Measurements from ENCODE around the gene LRRIQ3.
"Not testable (repeated sequence)": the region's sequence is repeated elsewhere in the genome, so short reads cannot be mapped to it uniquely, and the experiment has no call there.

LRRIQ3 gene

DNA sequence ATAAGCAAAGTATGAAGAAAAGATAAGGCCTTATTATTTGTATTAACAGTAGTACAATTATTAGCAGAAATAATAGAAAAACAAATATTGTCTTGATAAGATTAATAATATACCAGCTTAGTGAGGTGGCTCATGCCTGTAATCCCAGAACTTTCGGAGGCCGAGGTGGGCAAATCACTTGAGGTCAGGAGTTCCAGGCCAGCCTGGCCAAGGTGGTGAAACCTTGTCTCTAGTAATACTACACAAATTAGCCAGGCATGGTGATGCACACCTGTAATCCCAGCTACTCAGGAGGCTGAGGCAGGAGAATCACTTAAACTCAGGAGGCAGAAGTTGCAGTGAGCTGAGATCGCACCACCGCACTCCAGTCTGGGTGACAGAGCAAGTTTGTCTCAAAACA lies 80.6 kb downstream of the LRRIQ3 start:
- H3K4me1 ChIP-seq (ENCODE audit: control insufficient read depth in 2 of 2, insufficient read depth in 2 of 2, low read length in 2 of 2); H3K9ac ChIP-seq (ENCODE audit: low read depth in 1 of 2, low read length in 2 of 2); H3K4me3 ChIP-seq (ENCODE audit: low read length in 2 of 2); H3K27ac ChIP-seq (ENCODE audit: low read depth in 2 of 2, low read length in 2 of 2); H3K36me3 ChIP-seq (ENCODE audit: control insufficient read depth in 2 of 2, insufficient read depth in 2 of 2, low read length in 2 of 2); H3K9me3 ChIP-seq (ENCODE audit: control insufficient read depth in 2 of 2, low read length in 2 of 2); H3K27me3 ChIP-seq (ENCODE audit: control insufficient read depth in 2 of 2, insufficient read depth in 2 of 2, low read length in 2 of 2): not testable (repeated sequence)

GRCh38 chr1:74113333-74113732 lies 84.6 kb downstream of the LRRIQ3 start:
- H3K27ac ChIP-seq (ENCODE audit: low read depth in 2 of 2, low read length in 2 of 2): no peak overlapping the region
- H3K9me3 ChIP-seq (ENCODE audit: control insufficient read depth in 2 of 2, low read length in 2 of 2): no peaks in the 10 kb centered on the region
- H3K9ac ChIP-seq (ENCODE audit: low read depth in 1 of 2, low read length in 2 of 2): no peak overlapping the region
- H3K4me1 ChIP-seq (ENCODE audit: control insufficient read depth in 2 of 2, insufficient read depth in 2 of 2, low read length in 2 of 2): no peaks in the 10 kb centered on the region
- H3K4me3 ChIP-seq (ENCODE audit: low read length in 2 of 2): no peak overlapping the region
- H3K36me3 ChIP-seq (ENCODE audit: control insufficient read depth in 2 of 2, insufficient read depth in 2 of 2, low read length in 2 of 2): no peaks in the 10 kb centered on the region
- H3K27me3 ChIP-seq (ENCODE audit: control insufficient read depth in 2 of 2, insufficient read depth in 2 of 2, low read length in 2 of 2): no peaks in the 10 kb centered on the region

GRCh38 chr1:74107394-74107793 lies 90.6 kb downstream of the LRRIQ3 start:
- Histone ChIP-seq H3K27me3 (ENCODE audit: control insufficient read depth in 2 of 2, insufficient read depth in 2 of 2, low read length in 2 of 2) (no peaks in the 10 kb centered on the region), H3K4me3 (ENCODE audit: low read length in 2 of 2) (no peak overlapping the region), H3K4me1 (ENCODE audit: control insufficient read depth in 2 of 2, insufficient read depth in 2 of 2, low read length in 2 of 2) (no peaks in the 10 kb centered on the region), H3K9ac (ENCODE audit: low read depth in 1 of 2, low read length in 2 of 2) (no peak overlapping the region), H3K9me3 (ENCODE audit: control insufficient read depth in 2 of 2, low read length in 2 of 2) (no peaks in the 10 kb centered on the region), H3K27ac (ENCODE audit: low read depth in 2 of 2, low read length in 2 of 2) (no peak overlapping the region), H3K36me3 (ENCODE audit: control insufficient read depth in 2 of 2, insufficient read depth in 2 of 2, low read length in 2 of 2) (no peaks in the 10 kb centered on the region)

GRCh38 chr1:74091371-74091770 lies 106.6 kb downstream of the LRRIQ3 start:
- no peak overlapping the region for H3K4me3 ChIP-seq (ENCODE audit: low read length in 2 of 2)
- no peak overlapping the region for H3K27ac ChIP-seq (ENCODE audit: low read depth in 2 of 2, low read length in 2 of 2)
- H3K9me3 ChIP-seq (ENCODE audit: control insufficient read depth in 2 of 2, low read length in 2 of 2): peaks cover 0 to 5% of the 10 kb centered on the region in 2 donors
- H3K36me3 ChIP-seq (ENCODE audit: control insufficient read depth in 2 of 2, insufficient read depth in 2 of 2, low read length in 2 of 2): no peaks in the 10 kb centered on the region
- no peaks in the 10 kb centered on the region for H3K27me3 ChIP-seq (ENCODE audit: control insufficient read depth in 2 of 2, insufficient read depth in 2 of 2, low read length in 2 of 2)
- no peaks in the 10 kb centered on the region for H3K4me1 ChIP-seq (ENCODE audit: control insufficient read depth in 2 of 2, insufficient read depth in 2 of 2, low read length in 2 of 2)
- no peak overlapping the region for H3K9ac ChIP-seq (ENCODE audit: low read depth in 1 of 2, low read length in 2 of 2)

- Histone ChIP-seq H3K27ac (ENCODE audit: low read depth in 2 of 2, low read length in 2 of 2) (no peak overlapping the region), H3K27me3 (ENCODE audit: control insufficient read depth in 2 of 2, insufficient read depth in 2 of 2, low read length in 2 of 2) (no peaks in the 10 kb centered on the region), H3K9ac (ENCODE audit: low read depth in 1 of 2, low read length in 2 of 2) (no peak overlapping the region), H3K36me3 (ENCODE audit: control insufficient read depth in 2 of 2, insufficient read depth in 2 of 2, low read length in 2 of 2) (no peaks in the 10 kb centered on the region), H3K9me3 (ENCODE audit: control insufficient read depth in 2 of 2, low read length in 2 of 2) (no peaks in the 10 kb centered on the region), H3K4me3 (ENCODE audit: low read length in 2 of 2) (no peak overlapping the region), H3K4me1 (ENCODE audit: control insufficient read depth in 2 of 2, insufficient read depth in 2 of 2, low read length in 2 of 2) (no peaks in the 10 kb centered on the region)
These were observed 114.8 kb downstream of the LRRIQ3 start for GRCh38 chr1:74083128-74083527.

DNA sequence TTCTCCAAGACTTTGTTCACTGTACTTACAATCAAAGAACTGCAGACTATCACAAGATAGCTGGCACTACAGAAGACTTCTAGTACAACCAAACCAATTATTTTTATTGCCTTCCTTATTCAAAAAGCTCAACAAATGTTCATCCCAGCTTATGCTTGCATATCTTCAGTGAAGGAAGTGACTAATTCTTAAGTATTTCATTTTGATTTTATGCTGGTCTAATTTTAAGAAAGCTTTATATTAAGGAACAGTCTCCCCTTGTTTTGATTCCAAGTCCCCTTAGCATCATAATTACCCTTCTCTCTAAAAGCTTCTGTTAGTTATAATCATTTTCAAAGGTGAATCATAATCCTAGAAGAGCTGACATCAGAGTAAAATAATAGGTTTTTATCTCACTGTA lies 132.9 kb downstream of the LRRIQ3 start:
- Histone ChIP-seq H3K9ac (ENCODE audit: low read depth in 1 of 2, low read length in 2 of 2) (no peak overlapping the region), H3K4me1 (ENCODE audit: control insufficient read depth in 2 of 2, insufficient read depth in 2 of 2, low read length in 2 of 2) (no peaks in the 10 kb centered on the region), H3K27ac (ENCODE audit: low read depth in 2 of 2, low read length in 2 of 2) (no peak overlapping the region), H3K4me3 (ENCODE audit: low read length in 2 of 2) (no peak overlapping the region), H3K36me3 (ENCODE audit: control insufficient read depth in 2 of 2, insufficient read depth in 2 of 2, low read length in 2 of 2) (no peaks in the 10 kb centered on the region), H3K27me3 (ENCODE audit: control insufficient read depth in 2 of 2, insufficient read depth in 2 of 2, low read length in 2 of 2) (no peaks in the 10 kb centered on the region), H3K9me3 (ENCODE audit: control insufficient read depth in 2 of 2, low read length in 2 of 2) (no peaks in the 10 kb centered on the region)

GRCh38 chr1:74057719-74058118 lies 140.3 kb downstream of the LRRIQ3 start:
- no peaks in the 10 kb centered on the region for H3K36me3 ChIP-seq (ENCODE audit: control insufficient read depth in 2 of 2, insufficient read depth in 2 of 2, low read length in 2 of 2)
- H3K9ac ChIP-seq (ENCODE audit: low read depth in 1 of 2, low read length in 2 of 2): no peak overlapping the region
- no peaks in the 10 kb centered on the region for H3K4me1 ChIP-seq (ENCODE audit: control insufficient read depth in 2 of 2, insufficient read depth in 2 of 2, low read length in 2 of 2)
- no peak overlapping the region for H3K4me3 ChIP-seq (ENCODE audit: low read length in 2 of 2)
- no peak overlapping the region for H3K27ac ChIP-seq (ENCODE audit: low read depth in 2 of 2, low read length in 2 of 2)
- no peaks in the 10 kb centered on the region for H3K9me3 ChIP-seq (ENCODE audit: control insufficient read depth in 2 of 2, low read length in 2 of 2)
- H3K27me3 ChIP-seq (ENCODE audit: control insufficient read depth in 2 of 2, insufficient read depth in 2 of 2, low read length in 2 of 2): no peaks in the 10 kb centered on the region

DNA sequence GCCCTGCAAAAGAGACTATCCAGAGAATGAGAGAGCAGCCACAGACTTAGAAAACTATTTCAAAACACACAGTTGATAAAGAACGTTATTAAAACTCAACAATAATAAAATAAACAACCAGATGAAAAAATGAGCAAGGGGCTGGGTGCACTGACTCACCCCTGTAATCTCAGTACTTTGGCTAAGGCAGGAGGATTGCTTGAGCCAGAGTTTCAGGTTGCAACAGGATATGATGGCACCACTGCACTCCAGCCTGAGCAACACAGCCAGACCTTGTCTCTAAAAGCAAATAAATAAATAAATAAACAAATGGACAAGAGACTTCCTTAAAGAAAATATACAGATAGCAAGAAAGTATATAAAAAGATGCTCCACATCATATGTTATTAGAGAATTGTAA lies 144.6 kb downstream of the LRRIQ3 start:
- Histone ChIP-seq H3K9ac (ENCODE audit: low read depth in 1 of 2, low read length in 2 of 2) (no peak overlapping the region), H3K4me1 (ENCODE audit: control insufficient read depth in 2 of 2, insufficient read depth in 2 of 2, low read length in 2 of 2) (no peaks in the 10 kb centered on the region), H3K27me3 (ENCODE audit: control insufficient read depth in 2 of 2, insufficient read depth in 2 of 2, low read length in 2 of 2) (no peaks in the 10 kb centered on the region), H3K36me3 (ENCODE audit: control insufficient read depth in 2 of 2, insufficient read depth in 2 of 2, low read length in 2 of 2) (no peaks in the 10 kb centered on the region), H3K4me3 (ENCODE audit: low read length in 2 of 2) (no peak overlapping the region), H3K27ac (ENCODE audit: low read depth in 2 of 2, low read length in 2 of 2) (no peak overlapping the region), H3K9me3 (ENCODE audit: control insufficient read depth in 2 of 2, low read length in 2 of 2) (no peaks in the 10 kb centered on the region)

DNA sequence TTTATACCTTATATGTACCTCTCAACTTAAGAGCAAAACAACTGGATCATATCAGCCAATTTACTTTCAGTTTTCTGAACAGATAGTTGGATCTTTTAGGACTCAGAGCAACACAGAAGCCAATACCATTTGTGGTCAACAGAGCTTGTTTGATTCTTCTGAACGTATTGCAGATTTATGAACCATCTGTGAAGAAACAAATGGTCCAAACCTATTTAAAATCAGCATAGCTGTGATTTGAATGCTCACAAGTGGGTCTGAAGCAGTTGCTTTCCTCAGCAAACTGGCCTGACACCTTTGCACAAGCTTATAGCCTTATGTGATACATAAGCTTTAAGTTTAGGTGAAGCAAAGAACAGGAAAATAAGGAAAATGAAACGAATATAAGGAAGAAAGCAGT lies 147.6 kb downstream of the LRRIQ3 start:
- H3K27ac ChIP-seq (ENCODE audit: low read depth in 2 of 2, low read length in 2 of 2): no peak overlapping the region
- H3K4me3 ChIP-seq (ENCODE audit: low read length in 2 of 2): no peak overlapping the region
- no peaks in the 10 kb centered on the region for H3K9me3 ChIP-seq (ENCODE audit: control insufficient read depth in 2 of 2, low read length in 2 of 2)
- H3K9ac ChIP-seq (ENCODE audit: low read depth in 1 of 2, low read length in 2 of 2): no peak overlapping the region
- no peaks in the 10 kb centered on the region for H3K27me3 ChIP-seq (ENCODE audit: control insufficient read depth in 2 of 2, insufficient read depth in 2 of 2, low read length in 2 of 2)
- no peaks in the 10 kb centered on the region for H3K36me3 ChIP-seq (ENCODE audit: control insufficient read depth in 2 of 2, insufficient read depth in 2 of 2, low read length in 2 of 2)
- H3K4me1 ChIP-seq (ENCODE audit: control insufficient read depth in 2 of 2, insufficient read depth in 2 of 2, low read length in 2 of 2): no peaks in the 10 kb centered on the region

- H3K9me3 ChIP-seq (ENCODE audit: control insufficient read depth in 2 of 2, low read length in 2 of 2): no peaks in the 10 kb centered on the region
- H3K4me3 ChIP-seq (ENCODE audit: low read length in 2 of 2): no peak overlapping the region
- H3K36me3 ChIP-seq (ENCODE audit: control insufficient read depth in 2 of 2, insufficient read depth in 2 of 2, low read length in 2 of 2): no peaks in the 10 kb centered on the region
- H3K27me3 ChIP-seq (ENCODE audit: control insufficient read depth in 2 of 2, insufficient read depth in 2 of 2, low read length in 2 of 2): no peaks in the 10 kb centered on the region
- no peaks in the 10 kb centered on the region for H3K4me1 ChIP-seq (ENCODE audit: control insufficient read depth in 2 of 2, insufficient read depth in 2 of 2, low read length in 2 of 2)
- no peak overlapping the region for H3K27ac ChIP-seq (ENCODE audit: low read depth in 2 of 2, low read length in 2 of 2)
- no peak overlapping the region for H3K9ac ChIP-seq (ENCODE audit: low read depth in 1 of 2, low read length in 2 of 2)
These were observed 159.9 kb downstream of the LRRIQ3 start for GRCh38 chr1:74038042-74038441.

DNA sequence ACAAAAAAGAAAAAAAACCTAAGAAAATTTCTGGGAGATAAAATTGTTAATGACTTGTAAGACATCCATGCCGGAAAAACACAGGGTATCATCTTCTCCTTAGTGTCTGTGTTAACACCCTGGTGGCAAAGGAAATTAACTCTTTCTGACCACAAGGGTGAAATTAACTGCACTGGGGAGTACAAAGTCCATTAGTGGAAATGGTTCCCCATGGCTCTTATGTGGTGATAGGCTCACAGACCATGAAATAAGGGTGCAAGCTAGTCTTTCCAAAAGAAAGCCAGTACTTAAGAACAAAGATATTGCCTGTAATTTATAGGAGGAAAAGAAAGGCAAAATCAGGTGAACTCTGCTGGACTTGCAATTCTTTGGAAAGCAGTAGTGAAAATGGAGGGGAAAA lies 185.4 kb downstream of the LRRIQ3 start:
- Histone ChIP-seq H3K27ac (ENCODE audit: low read depth in 2 of 2, low read length in 2 of 2) (no peak overlapping the region), H3K36me3 (ENCODE audit: control insufficient read depth in 2 of 2, insufficient read depth in 2 of 2, low read length in 2 of 2) (no peaks in the 10 kb centered on the region), H3K9me3 (ENCODE audit: control insufficient read depth in 2 of 2, low read length in 2 of 2) (no peaks in the 10 kb centered on the region), H3K9ac (ENCODE audit: low read depth in 1 of 2, low read length in 2 of 2) (no peak overlapping the region), H3K4me3 (ENCODE audit: low read length in 2 of 2) (no peak overlapping the region), H3K4me1 (ENCODE audit: control insufficient read depth in 2 of 2, insufficient read depth in 2 of 2, low read length in 2 of 2) (no peaks in the 10 kb centered on the region), H3K27me3 (ENCODE audit: control insufficient read depth in 2 of 2, insufficient read depth in 2 of 2, low read length in 2 of 2) (no peaks in the 10 kb centered on the region)
